ENCODE results near the gene GOLGA6L10.

GRCh38 chr15:82294061-82294690 is 55.1 kb downstream of the GOLGA6L10 start:
- TF ChIP-seq CTCF (conservative IDR thresholded peaks at IDR 0.05) (no peak), ZFX (IDR thresholded peaks at IDR 0.05) (no peak)

Data from C4-2B (cell line).